ENCODE measurements around the gene GDA. TPM values are rescaled to one million over a fixed set of nuclear protein-coding genes. Genes with fewer than 3 reads are reported as not detected.

The GDA gene
- total RNA-seq, 1 experiment from 2014 or later: 49.4 TPM

DNA sequence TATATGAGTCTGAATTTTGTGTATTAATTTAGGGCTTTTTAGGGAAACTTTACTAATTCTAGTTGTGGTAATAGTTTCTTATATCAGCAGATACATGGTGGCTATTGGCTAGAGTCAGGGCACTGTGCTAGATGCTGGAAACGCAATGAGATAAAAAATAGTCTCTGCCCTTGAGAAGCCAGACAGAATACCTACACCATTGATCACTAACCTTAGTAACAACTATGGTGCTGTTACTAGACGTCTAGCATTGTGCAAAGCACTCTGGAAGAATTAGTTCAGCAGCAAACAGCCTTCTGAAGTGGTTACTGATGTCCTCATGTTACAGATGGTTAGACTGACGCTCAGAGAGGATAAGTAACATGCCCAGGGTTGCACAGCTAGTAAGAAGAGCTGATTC lies 61.8 kb downstream of the GDA start:
- Histone ChIP-seq H3K27ac (ENCODE audit: low read depth, low read length) (no peak overlapping the region), H3K27me3 (ENCODE audit: insufficient read depth, low read length) (no peaks in the 10 kb centered on the region), H3K9me3 (ENCODE audit: control insufficient read depth in 1 of 2, insufficient read depth in 1 of 2, low read depth in 1 of 2, low read length in 2 of 2) (no peaks in the 10 kb centered on the region), H3K9me2 (ENCODE audit: insufficient read depth) (no peaks in the 10 kb centered on the region), H4K20me1 (ENCODE audit: insufficient read depth) (no peaks in the 10 kb centered on the region), H3K36me3 (ENCODE audit: control insufficient read depth in 1 of 2, insufficient read depth in 2 of 2, low read length in 2 of 2) (peaks cover 6 to 42% of the 10 kb centered on the region in 2 experiments; a peak in 3 of 4 replicates), H3K9ac (ENCODE audit: low read length) (no peak overlapping the region), H3K4me1 (ENCODE audit: control insufficient read depth in 1 of 2, insufficient read depth in 2 of 2, low read length in 2 of 2) (no peaks in the 10 kb centered on the region), H2AFZ (ENCODE audit: low read depth, low read length, poor library complexity, severe bottlenecking) (no peak overlapping the region), H3K79me2 (ENCODE audit: insufficient read depth, low read length) (peaks cover 5% of the 10 kb centered on the region), H3K4me2 (ENCODE audit: low read length) (no peak overlapping the region), H3K4me3 (replicated peaks in 1 of 2; ENCODE audit: low read depth in 1 of 2, low read length in 2 of 2) (no peak overlapping the region)
- TF ChIP-seq, protein P1, sequence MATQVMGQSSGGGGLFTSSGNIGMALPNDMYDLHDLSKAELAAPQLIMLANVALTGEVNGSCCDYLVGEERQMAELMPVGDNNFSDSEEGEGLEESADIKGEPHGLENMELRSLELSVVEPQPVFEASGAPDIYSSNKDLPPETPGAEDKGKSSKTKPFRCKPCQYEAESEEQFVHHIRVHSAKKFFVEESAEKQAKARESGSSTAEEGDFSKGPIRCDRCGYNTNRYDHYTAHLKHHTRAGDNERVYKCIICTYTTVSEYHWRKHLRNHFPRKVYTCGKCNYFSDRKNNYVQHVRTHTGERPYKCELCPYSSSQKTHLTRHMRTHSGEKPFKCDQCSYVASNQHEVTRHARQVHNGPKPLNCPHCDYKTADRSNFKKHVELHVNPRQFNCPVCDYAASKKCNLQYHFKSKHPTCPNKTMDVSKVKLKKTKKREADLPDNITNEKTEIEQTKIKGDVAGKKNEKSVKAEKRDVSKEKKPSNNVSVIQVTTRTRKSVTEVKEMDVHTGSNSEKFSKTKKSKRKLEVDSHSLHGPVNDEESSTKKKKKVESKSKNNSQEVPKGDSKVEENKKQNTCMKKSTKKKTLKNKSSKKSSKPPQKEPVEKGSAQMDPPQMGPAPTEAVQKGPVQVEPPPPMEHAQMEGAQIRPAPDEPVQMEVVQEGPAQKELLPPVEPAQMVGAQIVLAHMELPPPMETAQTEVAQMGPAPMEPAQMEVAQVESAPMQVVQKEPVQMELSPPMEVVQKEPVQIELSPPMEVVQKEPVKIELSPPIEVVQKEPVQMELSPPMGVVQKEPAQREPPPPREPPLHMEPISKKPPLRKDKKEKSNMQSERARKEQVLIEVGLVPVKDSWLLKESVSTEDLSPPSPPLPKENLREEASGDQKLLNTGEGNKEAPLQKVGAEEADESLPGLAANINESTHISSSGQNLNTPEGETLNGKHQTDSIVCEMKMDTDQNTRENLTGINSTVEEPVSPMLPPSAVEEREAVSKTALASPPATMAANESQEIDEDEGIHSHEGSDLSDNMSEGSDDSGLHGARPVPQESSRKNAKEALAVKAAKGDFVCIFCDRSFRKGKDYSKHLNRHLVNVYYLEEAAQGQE (IDR thresholded peaks at IDR 0.05; ENCODE audit: low read depth): no peak
- TF ChIP-seq, protein P2, sequence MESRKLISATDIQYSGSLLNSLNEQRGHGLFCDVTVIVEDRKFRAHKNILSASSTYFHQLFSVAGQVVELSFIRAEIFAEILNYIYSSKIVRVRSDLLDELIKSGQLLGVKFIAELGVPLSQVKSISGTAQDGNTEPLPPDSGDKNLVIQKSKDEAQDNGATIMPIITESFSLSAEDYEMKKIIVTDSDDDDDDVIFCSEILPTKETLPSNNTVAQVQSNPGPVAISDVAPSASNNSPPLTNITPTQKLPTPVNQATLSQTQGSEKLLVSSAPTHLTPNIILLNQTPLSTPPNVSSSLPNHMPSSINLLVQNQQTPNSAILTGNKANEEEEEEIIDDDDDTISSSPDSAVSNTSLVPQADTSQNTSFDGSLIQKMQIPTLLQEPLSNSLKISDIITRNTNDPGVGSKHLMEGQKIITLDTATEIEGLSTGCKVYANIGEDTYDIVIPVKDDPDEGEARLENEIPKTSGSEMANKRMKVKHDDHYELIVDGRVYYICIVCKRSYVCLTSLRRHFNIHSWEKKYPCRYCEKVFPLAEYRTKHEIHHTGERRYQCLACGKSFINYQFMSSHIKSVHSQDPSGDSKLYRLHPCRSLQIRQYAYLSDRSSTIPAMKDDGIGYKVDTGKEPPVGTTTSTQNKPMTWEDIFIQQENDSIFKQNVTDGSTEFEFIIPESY (IDR thresholded peaks at IDR 0.05; ENCODE audit: extremely low read depth, insufficient replicate concordance, low read length): no peak
- TF ChIP-seq SIN3A (IDR thresholded peaks at IDR 0.05; ENCODE audit: low read depth): no peak
- no peak for TF ChIP-seq SP1 (IDR thresholded peaks at IDR 0.05; ENCODE audit: low read depth)
- TF ChIP-seq, protein P3, sequence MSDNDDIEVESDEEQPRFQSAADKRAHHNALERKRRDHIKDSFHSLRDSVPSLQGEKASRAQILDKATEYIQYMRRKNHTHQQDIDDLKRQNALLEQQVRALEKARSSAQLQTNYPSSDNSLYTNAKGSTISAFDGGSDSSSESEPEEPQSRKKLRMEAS (IDR thresholded peaks at IDR 0.05): no peak
- TF ChIP-seq SRF (IDR thresholded peaks at IDR 0.05; ENCODE audit: low read depth): no peak
- TF ChIP-seq, protein P4, sequence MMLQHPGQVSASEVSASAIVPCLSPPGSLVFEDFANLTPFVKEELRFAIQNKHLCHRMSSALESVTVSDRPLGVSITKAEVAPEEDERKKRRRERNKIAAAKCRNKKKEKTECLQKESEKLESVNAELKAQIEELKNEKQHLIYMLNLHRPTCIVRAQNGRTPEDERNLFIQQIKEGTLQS (IDR thresholded peaks at IDR 0.05): no peak
- no peak for TF ChIP-seq YY1 (IDR thresholded peaks at IDR 0.05; ENCODE audit: extremely low read depth, insufficient replicate concordance, low read depth, low read length)
- ChIA-PET CTCF (no interaction called here), POLR2A (no interaction called here), RAD21 (ENCODE audit: low non-redundant PET in 1 of 2, low total read pairs in 2 of 2, uncharacterized antibody in 2 of 2, unreplicated experiment in 2 of 2) (no interaction called here)
- no TSS peak for BruUV-seq (replicated peaks)
- intact Hi-C loops (cut with micrococcal nuclease): no loop called here
- no peak for ATAC-seq
- no peak for DNase-seq (ENCODE audit: low read depth, low spot score)
